ENCODE measurements around the gene MOCS1. TPM values are rescaled to one million over a fixed set of nuclear protein-coding genes. Genes with fewer than 3 reads are reported as not detected.
A peak's percentile ranks its signal among the peaks of the same experiment; 100 is the strongest.

MOCS1 gene
- polyA plus RNA-seq, 3 donors from 2014 or later, result 0.39 to 0.93 (median 0.59) TPM

DNA sequence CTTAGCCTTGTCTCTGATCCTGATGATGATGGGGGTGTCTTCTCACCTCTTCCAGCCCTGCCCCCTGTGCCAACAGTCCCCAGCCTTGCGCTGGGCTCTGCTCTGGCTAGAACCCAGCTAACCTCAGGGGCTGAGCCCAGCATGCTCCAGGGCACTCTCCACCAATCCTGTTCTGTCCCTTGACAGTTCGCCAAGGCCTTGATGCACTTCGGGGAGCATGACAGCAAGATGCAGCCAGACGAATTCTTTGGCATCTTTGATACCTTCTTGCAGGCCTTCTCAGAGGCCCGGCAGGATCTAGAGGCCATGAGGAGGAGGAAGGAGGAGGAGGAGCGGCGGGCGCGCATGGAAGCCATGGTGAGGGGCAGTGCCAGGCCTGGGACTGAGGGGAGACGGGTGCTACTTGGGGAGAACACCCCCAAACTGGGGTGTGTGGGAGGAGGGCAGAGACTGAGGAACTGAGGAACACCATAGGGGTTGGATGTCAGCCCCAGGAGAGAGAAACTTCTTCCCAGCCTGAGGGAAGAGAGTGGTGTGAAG, 33.1 kb downstream of the MOCS1 start:
- Mint-ChIP-seq H3K27ac (no peak overlapping the region), H3K4me1 (no peaks in the 10 kb centered on the region), H3K9me3 (peaks cover 0 to 1% (median 0%) of the 10 kb centered on the region in 6 donors), H3K36me3 (no peaks in the 10 kb centered on the region), H3K4me3 (no peak overlapping the region), H3K27me3 (ENCODE audit: low read depth in 3 of 3) (peaks cover 1 to 4% (median 3%) of the 10 kb centered on the region in 3 donors)
- no peak for DNase-seq

DNA sequence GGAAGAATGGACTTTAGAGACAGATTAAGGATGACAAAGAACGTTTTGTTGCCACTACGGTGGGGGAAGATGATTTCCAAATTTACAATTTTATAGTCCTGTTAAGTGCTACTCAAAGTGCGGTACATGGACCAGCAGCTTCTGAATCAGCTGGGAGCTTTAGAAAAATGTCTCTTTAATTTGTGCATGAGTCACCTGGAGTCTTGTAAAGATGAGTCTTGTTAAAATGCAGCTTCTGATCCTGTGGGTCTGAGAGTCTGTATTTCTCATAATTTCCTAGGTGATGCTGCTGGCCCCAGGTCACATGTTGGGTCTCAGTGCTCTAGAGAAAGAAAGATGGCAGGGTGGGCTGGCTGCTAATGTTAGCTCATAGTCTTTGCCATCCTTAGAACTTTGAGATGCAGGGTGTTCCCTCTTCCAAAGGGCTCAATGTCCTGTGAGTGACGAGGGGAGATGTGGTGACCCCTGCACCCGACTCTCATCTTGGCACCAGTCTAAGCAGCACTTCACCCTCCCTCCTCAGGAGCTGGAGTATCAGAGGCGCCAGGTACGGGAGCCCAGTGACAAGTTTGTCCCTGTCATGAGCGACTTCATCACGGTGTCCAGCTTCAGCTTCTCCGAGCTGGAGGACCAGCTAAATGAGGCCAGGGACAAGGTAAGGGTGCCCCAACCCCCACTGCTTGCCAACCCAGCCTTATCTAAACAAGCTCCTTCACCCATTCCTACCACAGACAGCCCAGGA, 34.5 kb downstream of the MOCS1 start:
- no peak for DNase-seq
- Mint-ChIP-seq H3K9me3 (peaks cover 0 to 1% (median 0%) of the 10 kb centered on the region in 6 donors), H3K4me1 (no peaks in the 10 kb centered on the region), H3K27ac (no peak overlapping the region), H3K27me3 (ENCODE audit: low read depth in 3 of 3) (peaks cover 1 to 4% (median 3%) of the 10 kb centered on the region in 3 donors), H3K36me3 (no peaks in the 10 kb centered on the region), H3K4me3 (no peak overlapping the region)

DNA sequence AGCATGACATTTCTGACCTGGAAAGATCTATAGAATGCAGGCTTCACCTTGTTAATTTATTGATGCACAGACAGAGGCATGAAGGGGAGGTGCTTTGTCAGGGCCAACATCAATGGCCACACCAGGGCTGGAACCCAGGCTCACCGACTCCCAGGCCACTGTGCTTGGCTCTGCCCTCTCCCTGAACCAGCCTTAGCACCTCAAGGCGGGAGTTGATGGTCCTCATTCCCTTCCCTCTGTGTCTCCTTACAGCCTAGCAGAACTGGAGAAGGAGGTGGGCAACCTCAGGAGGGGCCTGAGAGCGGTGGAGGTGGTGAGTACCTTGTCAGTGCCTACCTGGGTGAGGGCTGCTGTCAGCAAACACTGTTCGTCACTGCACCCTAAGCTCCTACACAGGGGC, 35.6 kb downstream of the MOCS1 start:
- H3K27me3 Mint-ChIP-seq (ENCODE audit: low read depth in 3 of 3), result peaks cover 1 to 5% (median 3%) of the 10 kb centered on the region in 3 donors
- no peak for DNase-seq
- H3K27ac Mint-ChIP-seq, result no peak overlapping the region
- H3K4me1 Mint-ChIP-seq, result no peaks in the 10 kb centered on the region
- H3K4me3 Mint-ChIP-seq, result no peak overlapping the region
- H3K36me3 Mint-ChIP-seq, result no peaks in the 10 kb centered on the region
- peaks cover 0 to 1% (median 0%) of the 10 kb centered on the region in 6 donors for H3K9me3 Mint-ChIP-seq

DNA sequence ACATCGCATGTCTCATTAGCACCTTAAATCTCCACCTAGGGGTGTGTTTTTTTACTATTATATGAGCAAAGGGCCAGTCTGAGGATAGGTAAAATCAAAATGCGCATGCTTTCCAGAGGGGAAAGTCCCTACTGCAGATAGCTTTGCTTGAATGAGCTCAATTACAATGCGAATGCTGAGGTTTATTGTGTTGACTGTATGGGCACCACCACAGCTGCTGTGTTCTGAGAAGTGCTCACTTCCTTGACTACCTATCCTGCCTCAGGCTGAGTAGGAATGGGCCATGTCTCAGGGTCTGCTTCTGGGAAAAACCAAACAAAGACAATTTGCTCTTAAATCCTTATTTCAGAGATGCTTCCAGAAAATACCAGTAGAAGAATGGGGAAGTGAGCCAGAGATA, 36.6 kb downstream of the MOCS1 start:
- no peaks in the 10 kb centered on the region for H3K4me1 Mint-ChIP-seq
- H3K27ac Mint-ChIP-seq, result no peak overlapping the region
- H3K27me3 Mint-ChIP-seq (ENCODE audit: low read depth in 3 of 3), result peaks cover 1 to 5% (median 3%) of the 10 kb centered on the region in 3 donors
- H3K4me3 Mint-ChIP-seq, result no peak overlapping the region
- DNase-seq, result no peak
- peaks cover 0 to 1% (median 0%) of the 10 kb centered on the region in 6 donors for H3K9me3 Mint-ChIP-seq
- H3K36me3 Mint-ChIP-seq, result no peaks in the 10 kb centered on the region

DNA sequence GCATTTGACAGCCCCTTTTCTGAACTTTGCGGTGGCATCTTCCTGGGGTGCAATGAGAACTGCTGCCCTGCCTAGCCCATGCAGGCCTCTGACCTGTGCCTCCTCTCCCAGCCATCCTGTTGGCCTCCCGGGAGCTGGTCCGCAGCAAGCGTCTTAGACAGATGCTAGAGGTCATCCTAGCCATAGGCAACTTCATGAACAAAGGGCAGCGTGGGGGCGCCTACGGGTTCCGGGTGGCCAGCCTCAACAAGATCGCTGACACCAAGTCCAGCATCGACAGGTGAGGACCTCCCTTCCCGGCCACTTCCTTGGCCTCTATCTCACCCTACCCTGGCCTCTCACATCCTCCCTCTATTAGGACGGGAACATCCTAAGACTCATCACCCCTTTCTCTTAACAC, 37.6 kb downstream of the MOCS1 start:
- DNase-seq, result no peak
- Mint-ChIP-seq H3K4me1 (no peaks in the 10 kb centered on the region), H3K9me3 (peaks cover 0 to 1% (median 0%) of the 10 kb centered on the region in 6 donors), H3K27ac (no peak overlapping the region), H3K36me3 (no peaks in the 10 kb centered on the region), H3K27me3 (ENCODE audit: low read depth in 3 of 3) (peaks cover 0 to 4% (median 3%) of the 10 kb centered on the region in 3 donors), H3K4me3 (no peak overlapping the region)

DNA sequence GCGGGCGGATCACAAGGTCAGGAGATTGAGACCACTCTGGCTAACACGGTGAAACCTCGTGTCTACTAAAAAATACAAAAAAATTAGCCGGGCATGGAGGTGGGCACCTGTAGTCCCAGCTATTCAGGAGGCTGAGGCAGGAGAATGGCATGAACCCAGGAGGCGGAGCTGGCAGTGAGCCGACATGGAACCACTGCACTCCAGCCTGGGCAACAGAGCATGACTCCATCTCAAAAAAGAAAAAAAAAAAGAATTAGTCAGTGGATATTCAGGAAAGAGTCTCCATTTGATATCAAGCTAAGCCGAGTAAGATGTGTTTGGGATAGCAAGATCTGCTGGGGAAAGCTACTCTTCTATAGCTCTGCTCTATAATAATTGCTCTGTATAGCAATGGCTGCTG, 41.0 kb downstream of the MOCS1 start:
- no peak for DNase-seq
- Mint-ChIP-seq H3K4me3 (no peak overlapping the region), H3K27me3 (ENCODE audit: low read depth in 3 of 3) (peaks cover 2 to 6% (median 3%) of the 10 kb centered on the region in 3 donors), H3K9me3 (peaks cover 0 to 1% (median 0%) of the 10 kb centered on the region in 6 donors), H3K36me3 (no peaks in the 10 kb centered on the region), H3K4me1 (no peaks in the 10 kb centered on the region), H3K27ac (no peak overlapping the region)

DNA sequence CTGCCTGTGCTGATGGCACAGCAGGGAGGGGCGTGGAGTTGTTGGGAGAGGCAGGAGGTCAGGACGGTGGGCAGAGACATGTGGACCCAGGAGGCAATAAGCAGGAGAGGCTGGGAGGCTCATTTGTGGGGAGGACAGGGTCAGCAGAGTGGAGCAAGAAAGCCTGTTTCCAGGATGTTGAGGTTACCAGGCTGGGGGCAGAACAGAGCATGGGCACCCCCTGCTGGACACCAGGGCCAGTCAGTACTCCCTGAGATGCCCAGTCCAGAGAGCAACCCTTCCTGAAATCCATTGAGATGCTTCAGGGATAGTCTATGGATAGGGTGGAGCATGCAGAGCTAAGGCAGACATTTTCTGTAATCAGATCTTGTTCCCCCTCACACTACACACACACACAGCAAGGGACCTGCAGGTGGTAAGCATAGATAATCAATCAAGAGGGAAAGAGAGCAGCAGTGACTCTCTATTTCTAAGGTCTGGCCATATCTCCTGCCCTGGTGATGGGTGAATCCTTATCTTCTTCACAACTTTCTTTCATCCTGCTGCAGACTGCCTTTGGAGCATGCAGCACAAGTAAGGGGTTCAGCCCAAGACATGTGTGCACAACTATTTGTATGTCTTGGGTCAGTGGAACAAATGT, 41.7 kb downstream of the MOCS1 start:
- Mint-ChIP-seq H3K9me3 (peaks cover 0 to 1% (median 0%) of the 10 kb centered on the region in 6 donors), H3K4me1 (no peaks in the 10 kb centered on the region), H3K4me3 (no peak overlapping the region), H3K36me3 (no peaks in the 10 kb centered on the region), H3K27me3 (ENCODE audit: low read depth in 3 of 3) (peaks cover 2 to 13% (median 3%) of the 10 kb centered on the region in 3 donors), H3K27ac (no peak overlapping the region)
- DNase-seq, result peak in 2 of 3 donors; percentile 3

DNA sequence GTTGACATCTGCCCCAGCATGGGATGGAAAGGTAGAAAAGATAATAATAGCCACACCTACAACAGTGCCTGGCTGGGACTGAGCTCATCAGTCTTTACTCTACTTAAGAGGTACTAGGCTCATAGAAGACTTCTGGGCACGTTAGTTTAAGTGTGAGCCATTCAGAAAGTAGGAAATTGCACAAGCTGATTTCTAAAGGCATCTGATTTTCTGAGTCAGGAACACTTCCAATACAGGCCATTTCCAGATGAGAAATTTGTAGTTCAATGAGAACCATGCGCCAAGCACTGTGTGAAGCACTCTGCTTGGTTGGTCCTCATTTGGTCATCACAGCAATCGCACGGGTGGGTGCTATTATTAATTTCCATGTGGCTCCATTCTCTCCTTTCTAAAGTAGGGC, 42.3 kb downstream of the MOCS1 start:
- H3K4me1 Mint-ChIP-seq, result no peaks in the 10 kb centered on the region
- no peak for DNase-seq
- H3K27ac Mint-ChIP-seq, result no peak overlapping the region
- peaks cover 0 to under 1% (median 0%) of the 10 kb centered on the region in 6 donors for H3K9me3 Mint-ChIP-seq
- no peak overlapping the region for H3K4me3 Mint-ChIP-seq
- H3K27me3 Mint-ChIP-seq (ENCODE audit: low read depth in 3 of 3), result peaks cover 2 to 14% (median 3%) of the 10 kb centered on the region in 3 donors
- no peaks in the 10 kb centered on the region for H3K36me3 Mint-ChIP-seq

DNA sequence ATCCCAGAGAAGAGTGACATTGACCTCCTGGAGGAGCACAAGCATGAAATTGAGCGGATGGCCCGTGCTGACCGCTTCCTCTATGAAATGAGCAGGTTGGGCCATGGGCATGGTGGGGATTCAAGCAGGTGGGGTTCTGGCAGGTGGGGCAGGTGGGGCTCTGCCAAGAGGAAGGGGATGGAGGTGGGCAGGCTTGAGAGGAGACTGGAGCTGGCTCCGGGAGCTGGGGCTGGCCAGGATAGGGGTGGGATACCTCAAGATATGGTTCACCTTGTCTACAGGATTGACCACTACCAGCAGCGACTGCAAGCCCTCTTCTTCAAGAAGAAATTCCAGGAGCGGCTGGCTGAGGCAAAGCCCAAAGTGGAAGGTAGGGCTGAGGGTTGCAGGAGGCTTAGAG, 42.9 kb downstream of the MOCS1 start:
- no peak overlapping the region for H3K27ac Mint-ChIP-seq
- no peak for DNase-seq
- H3K27me3 Mint-ChIP-seq (ENCODE audit: low read depth in 3 of 3), result peaks cover 3 to 12% (median 4%) of the 10 kb centered on the region in 3 donors
- no peaks in the 10 kb centered on the region for H3K36me3 Mint-ChIP-seq
- H3K4me1 Mint-ChIP-seq, result no peaks in the 10 kb centered on the region
- H3K4me3 Mint-ChIP-seq, result no peak overlapping the region
- no peaks in the 10 kb centered on the region for H3K9me3 Mint-ChIP-seq

DNA sequence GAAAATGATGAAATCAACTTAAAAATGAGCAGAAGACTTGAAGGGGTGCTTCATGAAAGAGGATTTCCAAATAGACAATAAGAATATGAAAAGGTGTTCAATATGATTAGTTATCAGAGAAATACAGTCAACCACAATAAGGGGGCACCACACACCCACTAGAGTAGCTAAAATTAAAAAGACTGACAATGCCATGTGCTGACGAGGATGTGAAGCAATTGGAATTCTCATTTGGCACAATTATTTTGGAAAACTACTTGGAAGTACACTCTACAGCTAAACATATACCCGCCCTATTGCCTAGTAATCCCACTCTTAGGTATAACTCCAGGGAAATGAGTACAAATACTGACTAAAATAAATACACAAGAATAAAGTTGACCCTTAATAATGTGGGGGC, 45.0 kb downstream of the MOCS1 start:
- DNase-seq, result no peak
- H3K27ac Mint-ChIP-seq, result no peak overlapping the region
- H3K4me1 Mint-ChIP-seq, result no peaks in the 10 kb centered on the region
- peaks cover 0 to 2% (median 0%) of the 10 kb centered on the region in 6 donors for H3K9me3 Mint-ChIP-seq
- peaks cover 4 to 16% (median 5%) of the 10 kb centered on the region in 3 donors for H3K27me3 Mint-ChIP-seq (ENCODE audit: low read depth in 3 of 3)
- H3K36me3 Mint-ChIP-seq, result no peaks in the 10 kb centered on the region
- H3K4me3 Mint-ChIP-seq, result no peak overlapping the region

DNA sequence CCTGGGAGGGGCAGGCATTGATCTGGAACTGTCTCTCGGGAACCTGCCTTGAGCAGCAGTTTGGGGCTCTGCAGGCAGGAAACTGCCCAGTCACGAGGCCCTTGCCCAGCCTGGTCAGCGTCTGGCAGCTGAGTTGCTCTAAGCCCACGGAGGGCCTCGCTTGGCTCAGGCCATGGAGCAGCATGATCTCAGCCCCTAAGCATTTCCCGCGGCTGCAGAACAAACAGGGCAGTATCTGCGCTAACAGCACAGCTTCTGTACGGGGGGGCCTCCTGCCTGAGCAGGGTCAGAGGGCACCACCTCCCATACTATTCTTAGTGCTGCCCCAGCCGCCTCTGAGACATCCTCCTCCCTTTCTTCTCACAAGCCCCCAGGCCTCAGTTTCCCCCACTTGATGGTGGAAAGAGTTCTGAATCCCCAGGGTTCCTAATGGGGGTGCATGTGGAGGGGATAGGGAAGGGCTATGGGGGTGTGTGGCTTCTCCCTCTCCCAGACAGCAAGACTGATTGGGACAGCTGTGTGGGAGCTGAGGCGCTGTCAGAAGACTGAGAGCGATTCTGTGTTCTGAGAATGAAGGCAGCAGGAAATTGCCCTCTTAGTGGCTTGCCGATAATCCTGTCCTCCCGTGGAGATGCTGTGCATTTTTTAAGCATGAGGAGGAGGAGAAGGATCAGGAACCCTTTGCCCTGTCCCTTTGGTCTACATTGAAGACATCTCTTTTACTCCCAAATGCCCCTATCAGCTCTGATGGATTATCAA, 46.4 kb downstream of the MOCS1 start:
- Mint-ChIP-seq H3K27ac (no peak overlapping the region), H3K27me3 (ENCODE audit: low read depth in 3 of 3) (peaks cover 4 to 17% (median 5%) of the 10 kb centered on the region in 3 donors), H3K36me3 (no peaks in the 10 kb centered on the region), H3K4me1 (no peaks in the 10 kb centered on the region), H3K4me3 (no peak overlapping the region), H3K9me3 (peaks cover 0 to 2% (median 0%) of the 10 kb centered on the region in 6 donors)
- no peak for DNase-seq

DNA sequence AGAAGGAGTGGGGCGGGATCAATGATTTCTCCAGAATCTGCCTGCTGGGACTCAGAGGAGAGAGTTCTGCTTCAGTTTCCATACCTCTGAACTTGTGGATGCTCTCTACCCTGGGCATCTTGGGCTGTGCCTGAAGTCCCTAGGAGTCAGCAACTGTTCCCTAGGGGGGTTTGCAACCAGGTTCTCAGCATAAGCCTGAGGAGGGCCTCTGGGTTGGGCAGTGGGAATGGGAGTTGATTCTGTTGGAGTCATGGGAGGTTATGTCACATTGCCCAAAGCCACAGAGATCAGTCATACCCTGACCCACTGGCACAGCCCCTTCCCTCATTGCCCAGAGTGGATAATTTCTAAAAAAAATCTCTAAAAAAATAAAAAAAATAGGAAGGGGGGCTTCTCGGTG, 47.4 kb downstream of the MOCS1 start:
- H3K36me3 Mint-ChIP-seq, result no peaks in the 10 kb centered on the region
- H3K9me3 Mint-ChIP-seq, result peaks cover 0 to 2% (median 0%) of the 10 kb centered on the region in 6 donors
- no peaks in the 10 kb centered on the region for H3K4me1 Mint-ChIP-seq
- no peak overlapping the region for H3K27ac Mint-ChIP-seq
- peaks cover 4 to 18% (median 5%) of the 10 kb centered on the region in 3 donors for H3K27me3 Mint-ChIP-seq (ENCODE audit: low read depth in 3 of 3)
- no peak for DNase-seq
- H3K4me3 Mint-ChIP-seq, result no peak overlapping the region

DNA sequence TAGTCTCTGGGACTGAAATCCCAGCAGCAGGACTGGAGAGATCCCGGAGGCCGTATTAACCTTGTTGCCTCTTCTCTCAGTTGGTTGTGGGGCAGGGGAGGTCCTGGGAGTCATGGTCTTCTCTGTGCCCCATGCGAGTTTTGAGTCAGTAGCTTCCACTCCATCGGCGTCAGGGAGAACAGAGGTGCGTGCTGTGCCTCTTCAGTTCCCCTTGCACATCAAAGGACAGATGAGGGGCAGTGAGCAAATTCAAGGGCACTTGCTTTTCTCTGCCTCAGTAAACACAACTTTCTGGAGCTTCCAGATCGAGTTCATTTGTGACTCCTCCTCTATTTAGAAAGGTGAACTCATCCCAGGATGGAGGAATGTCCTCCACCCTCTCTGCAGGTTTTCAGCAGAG, 48.6 kb downstream of the MOCS1 start:
- H3K36me3 Mint-ChIP-seq, result no peaks in the 10 kb centered on the region
- H3K9me3 Mint-ChIP-seq, result peaks cover 0 to 2% (median 0%) of the 10 kb centered on the region in 6 donors
- no peak for DNase-seq
- peaks cover 4 to 16% (median 5%) of the 10 kb centered on the region in 3 donors for H3K27me3 Mint-ChIP-seq (ENCODE audit: low read depth in 3 of 3)
- no peaks in the 10 kb centered on the region for H3K4me1 Mint-ChIP-seq
- no peak overlapping the region for H3K27ac Mint-ChIP-seq
- no peak overlapping the region for H3K4me3 Mint-ChIP-seq
